GM19372 (cell line): Measurements from ENCODE around the gene HAGHL.
"Not testable (repeated sequence)": the region's sequence is repeated elsewhere in the genome, so short reads cannot be mapped to it uniquely, and the experiment has no call there.

ENCODE experiments used
- ATAC-seq: cut with Tn5 transposase; IDR thresholded peaks from one replicate; pipeline ENCODE4 v1.9.1; 2021; ENCODE audit warnings: mild to moderate bottlenecking, low read depth, moderate library complexity; ENCODE audit not compliant: unreplicated experiment

HAGHL gene

GRCh38 chr16:687499-687898 lies 39.4 kb upstream of the HAGHL start:
- ATAC-seq: no peak

- no peak for ATAC-seq
These were observed 37.6 kb upstream of the HAGHL start for GRCh38 chr16:689175-689897.

DNA sequence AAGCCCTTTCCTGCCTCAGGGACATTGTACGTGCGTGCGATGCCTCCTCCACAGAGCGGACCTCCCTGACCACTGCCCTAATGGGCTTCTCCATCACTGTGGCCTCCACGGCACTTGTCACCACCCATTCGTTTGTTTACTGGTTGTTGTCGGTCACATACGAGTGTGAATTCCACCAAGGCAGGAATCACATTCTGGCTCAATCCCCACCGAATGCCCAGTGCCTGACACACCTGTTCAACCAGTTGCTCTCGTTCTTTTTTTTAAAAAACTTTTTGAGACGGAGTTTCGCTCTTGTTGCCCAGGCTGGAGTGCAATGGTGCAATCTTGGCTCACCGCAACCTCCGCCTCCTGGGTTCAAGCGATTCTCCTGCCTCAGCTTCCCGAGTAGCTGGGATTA lies 35.7 kb upstream of the HAGHL start:
- ATAC-seq: not testable (repeated sequence)

- ATAC-seq: no peak
These were observed 34.4 kb upstream of the HAGHL start for GRCh38 chr16:692356-693108.

- ATAC-seq: no peak
These were observed 33.5 kb upstream of the HAGHL start for GRCh38 chr16:693364-693763.

DNA sequence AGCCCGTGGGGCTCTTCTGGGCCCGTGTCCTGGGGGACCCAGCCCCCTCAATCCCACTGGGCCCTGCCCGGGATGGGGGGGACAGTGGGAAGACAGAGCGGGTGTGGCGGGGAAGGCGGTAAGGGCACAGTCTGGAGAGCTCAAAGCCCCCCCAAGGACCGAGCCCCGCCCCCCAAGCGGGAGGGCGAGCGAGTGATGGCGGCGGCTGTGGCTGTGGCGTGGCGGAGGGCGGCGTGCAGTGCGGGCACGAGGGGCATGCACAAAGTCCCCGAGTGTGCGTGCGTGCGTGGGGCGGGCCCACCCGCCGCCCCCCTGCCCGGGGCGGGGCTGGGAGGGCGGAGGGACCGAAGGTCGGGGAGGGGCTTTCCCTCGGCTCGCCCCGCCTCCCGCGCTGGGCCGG lies 33.1 kb upstream of the HAGHL start:
- no peak for ATAC-seq

DNA sequence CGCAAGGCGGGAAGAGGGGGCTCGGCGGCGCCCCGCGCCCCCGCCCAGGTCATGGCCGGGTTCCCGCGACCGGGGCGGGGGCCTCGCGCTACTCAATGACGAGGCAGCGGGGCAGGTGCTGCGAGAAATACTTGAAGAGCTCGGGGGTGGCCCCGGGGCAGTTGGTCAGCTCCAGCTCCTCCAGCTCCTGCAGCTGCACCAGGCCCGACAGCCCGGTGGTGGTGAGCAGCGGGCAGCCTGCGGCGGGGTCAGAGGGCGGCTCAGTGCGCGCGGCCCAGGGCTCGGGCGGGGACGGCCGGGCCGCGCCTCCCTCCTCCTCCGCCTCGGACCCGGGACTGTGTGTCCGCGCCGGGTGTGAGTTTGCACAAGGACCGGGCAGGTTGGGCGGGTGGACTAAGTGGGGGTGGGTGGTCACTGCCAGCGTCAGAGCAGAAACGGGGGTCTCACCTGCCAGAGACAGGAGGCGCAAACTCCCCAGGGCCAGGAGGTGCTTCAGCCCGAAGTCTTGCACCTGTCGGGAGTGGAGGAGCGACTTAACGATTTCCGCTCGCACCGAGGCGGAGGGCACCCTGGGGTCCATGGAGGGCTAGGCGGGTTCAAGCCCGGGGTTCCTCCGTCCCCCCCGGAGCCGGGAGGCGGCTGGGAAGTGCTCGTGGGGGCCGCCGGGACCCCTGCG lies 32.6 kb upstream of the HAGHL start:
- ATAC-seq: no peak

DNA sequence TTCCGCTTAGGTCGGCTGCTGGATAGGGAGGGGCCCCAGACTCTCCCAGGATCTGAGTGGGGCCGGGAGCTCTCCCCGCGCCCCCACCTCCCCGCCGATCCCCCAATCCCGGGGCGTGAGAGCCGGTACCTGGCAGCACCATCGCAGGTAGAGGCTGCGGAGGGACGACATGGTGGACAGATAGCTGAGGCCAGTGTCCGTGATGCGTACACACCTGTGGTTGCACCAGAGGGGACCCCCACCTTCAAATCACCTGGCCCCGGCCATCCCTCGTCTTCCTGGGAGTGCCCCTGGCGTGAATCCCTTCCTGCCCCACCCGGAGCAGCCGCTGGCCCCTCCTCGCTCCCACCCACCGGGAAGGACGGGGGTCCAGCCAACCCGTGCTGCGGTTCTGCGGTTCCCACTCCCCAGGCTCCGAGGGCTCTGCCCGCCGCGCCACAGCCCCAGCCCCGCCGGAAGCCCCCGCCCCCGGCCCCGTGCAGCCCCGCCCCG lies 32.0 kb upstream of the HAGHL start:
- no peak for ATAC-seq

DNA sequence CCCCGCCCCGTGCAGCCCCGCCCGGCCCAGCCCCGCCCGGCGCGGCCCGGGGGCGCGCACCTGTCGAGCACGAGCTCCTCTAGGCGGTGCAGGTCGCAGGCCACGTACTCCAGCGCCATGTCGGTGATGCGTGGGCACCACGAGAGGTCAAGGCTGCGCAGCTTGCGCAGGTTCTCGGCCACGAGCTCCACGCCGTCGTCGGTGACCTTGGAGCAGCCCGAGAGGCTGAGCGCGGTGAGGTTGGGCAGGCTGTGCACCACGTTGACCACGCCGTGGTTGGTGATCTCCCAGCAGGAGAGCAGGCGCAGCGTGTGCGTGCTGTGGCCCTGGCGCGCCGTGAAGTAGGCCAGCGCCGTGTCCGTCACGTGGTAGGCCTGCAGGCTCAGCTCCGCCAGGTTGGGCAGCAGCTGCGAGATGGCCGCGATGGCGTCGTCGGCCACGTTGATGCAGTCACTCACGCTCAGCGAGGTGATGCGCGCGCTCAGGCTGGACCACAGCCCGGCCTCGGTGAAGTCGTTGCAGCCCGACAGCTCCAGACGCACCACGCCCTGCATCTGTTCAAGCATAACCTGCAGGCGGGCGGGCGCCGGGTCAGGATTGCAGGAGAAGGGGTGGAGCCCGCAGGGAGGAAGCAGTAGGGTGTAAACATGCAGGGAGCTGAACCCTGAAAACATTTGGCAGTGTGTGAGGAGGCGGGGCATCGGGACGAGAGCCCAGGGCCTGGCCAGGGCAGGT lies 31.4 kb upstream of the HAGHL start:
- no peak for ATAC-seq

DNA sequence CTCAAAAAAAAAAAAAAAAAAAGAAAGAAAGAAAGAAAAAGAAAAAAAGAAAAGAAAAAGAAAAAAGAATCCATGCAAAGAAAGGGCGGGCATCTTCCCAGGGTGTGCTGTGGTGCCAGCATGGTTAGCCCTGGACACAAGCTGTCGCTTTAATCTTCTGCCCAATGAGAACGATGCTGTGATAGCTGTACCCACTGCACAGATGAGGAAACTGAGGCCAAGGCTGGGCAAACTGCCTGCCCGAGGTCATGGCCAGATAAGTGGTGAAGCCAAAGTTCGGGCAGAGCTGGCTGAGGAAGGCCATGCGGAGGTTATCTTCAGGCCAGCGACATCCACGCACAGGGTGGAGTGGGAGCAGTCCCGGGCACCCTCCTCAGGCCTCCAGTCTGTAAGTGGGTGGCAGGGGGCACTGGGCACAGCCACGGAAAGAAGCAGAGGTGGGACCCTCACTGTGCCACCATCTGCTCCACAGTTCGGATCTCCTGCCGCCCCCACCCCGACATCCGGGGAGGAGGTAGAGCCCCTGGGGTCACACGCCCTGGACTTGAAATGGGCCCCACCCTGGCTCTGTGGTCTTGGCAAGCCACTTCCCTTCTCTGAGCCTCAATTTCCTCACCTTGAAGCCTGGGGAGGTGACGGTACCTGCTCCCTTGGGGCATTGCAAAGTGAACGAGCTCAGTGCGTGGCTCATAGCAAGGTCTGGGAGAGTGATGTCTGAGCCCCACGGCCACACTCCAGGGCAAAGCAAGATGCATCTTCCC lies 27.8 kb upstream of the HAGHL start:
- ATAC-seq: no peak

- ATAC-seq: no peak
These were observed 26.0 kb upstream of the HAGHL start for GRCh38 chr16:700684-701584.

DNA sequence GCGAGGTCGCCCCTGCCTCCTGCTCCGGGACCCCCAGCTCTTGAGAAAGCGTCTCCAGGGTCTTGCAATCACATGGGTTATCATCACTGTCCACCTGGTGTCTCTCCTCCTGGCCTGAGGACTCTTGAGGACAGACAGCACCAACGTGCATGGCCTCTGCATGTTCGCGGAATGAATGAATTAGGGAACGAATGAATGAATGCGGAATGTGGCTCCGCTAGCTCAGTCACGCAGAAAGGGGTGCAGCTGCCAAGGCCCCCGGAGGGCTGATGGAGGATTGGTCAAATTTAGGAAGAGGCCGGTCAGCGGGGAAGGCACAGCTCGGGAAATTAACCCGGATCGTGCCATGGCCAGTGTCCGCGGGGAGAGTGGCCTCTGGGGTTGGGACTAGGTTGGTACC lies 24.6 kb upstream of the HAGHL start:
- no peak for ATAC-seq

GRCh38 chr16:703406-703805 lies 23.5 kb upstream of the HAGHL start:
- ATAC-seq: no peak

- no peak for ATAC-seq
These were observed 22.9 kb upstream of the HAGHL start for GRCh38 chr16:704047-704446.

- no peak for ATAC-seq
These were observed 22.1 kb upstream of the HAGHL start for GRCh38 chr16:704552-705380.

- ATAC-seq: no peak
These were observed 21.3 kb upstream of the HAGHL start, which contains the start of gene FBXL16 for GRCh38 chr16:705431-706188. TSS of gene FBXL16 (minus strand) at chr16:705801. CDS start at chr16:697405, 8,396 bp downstream.
